Fibroblast of skin of left biceps (primary cell): ENCODE data around the gene TGFBR3L.
A peak's percentile ranks its signal among the peaks of the same experiment; 100 is the strongest.
"Not testable (repeated sequence)": the region's sequence is repeated elsewhere in the genome, so short reads cannot be mapped to it uniquely, and the experiment has no call there.

Experiments
- DNase-seq, 2 experiments: peaks; one replicate each; pipeline ENCODE4 v3.0.0-alpha.2; 2013; ENCODE audit warnings: low read depth in 2 of 2

Gene TGFBR3L

DNA sequence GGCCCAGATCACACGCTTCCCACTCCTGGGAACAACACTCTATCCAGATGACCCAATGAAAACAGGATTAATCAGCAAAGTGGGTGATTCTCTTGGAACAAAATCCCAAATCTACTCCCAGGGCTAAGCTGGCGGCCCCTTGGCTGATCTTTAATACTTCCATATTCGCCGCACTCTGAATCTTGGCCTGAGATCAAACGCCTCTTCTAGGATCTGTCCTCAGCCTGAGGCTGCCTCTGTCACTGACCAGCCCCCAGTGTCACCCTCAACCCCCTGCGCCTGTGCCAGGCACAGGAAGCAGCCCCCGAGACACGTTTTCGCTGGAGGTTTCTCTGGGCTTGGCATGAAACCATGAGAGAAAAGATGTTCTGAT lies 13.7 kb downstream of the TGFBR3L start:
- DNase-seq: no peak

GRCh38 chr19:7928741-7929701 lies 14.4 kb downstream of the TGFBR3L start:
- DNase-seq: peak; percentile 51 to 53

- not testable (repeated sequence) for DNase-seq
Measured at GRCh38 chr19:7930030-7930429, 15.4 kb downstream of the TGFBR3L start.

DNA sequence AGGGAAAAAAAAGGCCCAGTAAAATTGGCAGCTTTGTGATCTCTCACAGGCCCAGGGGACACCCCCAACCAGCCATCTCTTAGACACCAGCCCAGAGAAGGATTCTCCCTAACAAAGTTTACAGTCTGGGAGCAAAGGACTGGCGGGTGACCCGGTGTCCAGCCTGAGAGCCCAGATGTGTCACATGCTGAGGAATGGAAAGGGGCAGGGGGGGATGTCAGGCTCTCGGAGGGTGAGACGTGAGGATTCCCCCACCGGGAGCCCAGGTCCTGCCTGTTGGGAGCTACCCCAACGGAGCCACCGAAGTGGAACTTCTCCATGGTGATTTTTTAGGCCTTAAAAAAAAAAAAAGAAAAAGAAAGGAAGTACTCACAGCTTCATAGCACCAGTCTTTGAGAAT lies 16.1 kb downstream of the TGFBR3L start:
- no peak for DNase-seq

- no peak for DNase-seq
Measured at GRCh38 chr19:7931221-7932061, 16.8 kb downstream of the TGFBR3L start.

GRCh38 chr19:7932276-7932929 lies 17.8 kb downstream of the TGFBR3L start:
- no peak for DNase-seq

DNA sequence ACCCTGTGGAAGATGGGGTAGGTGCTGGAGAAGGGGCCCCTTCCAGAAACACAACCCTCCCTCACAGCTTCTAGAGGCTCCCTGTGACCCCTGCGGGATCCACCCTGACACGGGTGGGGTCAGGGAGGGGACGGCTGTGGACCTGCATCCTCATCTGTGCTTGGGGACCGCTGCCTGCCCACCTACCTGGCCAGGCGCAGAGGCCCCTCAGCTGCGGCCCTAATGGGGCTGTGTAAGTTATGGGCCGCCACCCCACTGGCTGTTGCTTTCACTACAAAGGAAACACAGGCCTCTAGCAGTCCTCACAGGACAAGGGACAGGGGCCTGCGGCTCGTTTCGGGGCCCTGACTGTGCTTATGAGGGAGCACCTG lies 18.3 kb downstream of the TGFBR3L start:
- DNase-seq: no peak

DNA sequence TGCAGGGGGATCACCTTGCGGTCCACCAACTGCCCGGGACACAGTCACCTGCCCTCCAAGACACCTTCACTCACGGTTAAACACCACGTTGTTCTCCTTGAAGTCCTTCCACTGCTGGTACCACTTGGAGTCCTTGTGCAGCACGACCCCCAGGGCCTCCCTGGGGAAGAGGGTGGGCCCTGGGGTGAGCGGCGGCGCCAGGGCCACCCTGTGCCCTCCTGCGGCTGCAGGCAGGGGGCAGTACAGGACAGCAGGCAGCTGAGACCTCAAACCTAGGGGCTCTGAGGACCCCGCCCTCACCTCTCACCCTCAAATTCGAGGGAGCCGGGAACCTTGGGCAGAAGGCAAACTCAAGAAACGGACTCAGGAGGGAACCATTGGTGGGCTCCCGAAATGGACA lies 18.8 kb downstream of the TGFBR3L start:
- DNase-seq: no peak

DNA sequence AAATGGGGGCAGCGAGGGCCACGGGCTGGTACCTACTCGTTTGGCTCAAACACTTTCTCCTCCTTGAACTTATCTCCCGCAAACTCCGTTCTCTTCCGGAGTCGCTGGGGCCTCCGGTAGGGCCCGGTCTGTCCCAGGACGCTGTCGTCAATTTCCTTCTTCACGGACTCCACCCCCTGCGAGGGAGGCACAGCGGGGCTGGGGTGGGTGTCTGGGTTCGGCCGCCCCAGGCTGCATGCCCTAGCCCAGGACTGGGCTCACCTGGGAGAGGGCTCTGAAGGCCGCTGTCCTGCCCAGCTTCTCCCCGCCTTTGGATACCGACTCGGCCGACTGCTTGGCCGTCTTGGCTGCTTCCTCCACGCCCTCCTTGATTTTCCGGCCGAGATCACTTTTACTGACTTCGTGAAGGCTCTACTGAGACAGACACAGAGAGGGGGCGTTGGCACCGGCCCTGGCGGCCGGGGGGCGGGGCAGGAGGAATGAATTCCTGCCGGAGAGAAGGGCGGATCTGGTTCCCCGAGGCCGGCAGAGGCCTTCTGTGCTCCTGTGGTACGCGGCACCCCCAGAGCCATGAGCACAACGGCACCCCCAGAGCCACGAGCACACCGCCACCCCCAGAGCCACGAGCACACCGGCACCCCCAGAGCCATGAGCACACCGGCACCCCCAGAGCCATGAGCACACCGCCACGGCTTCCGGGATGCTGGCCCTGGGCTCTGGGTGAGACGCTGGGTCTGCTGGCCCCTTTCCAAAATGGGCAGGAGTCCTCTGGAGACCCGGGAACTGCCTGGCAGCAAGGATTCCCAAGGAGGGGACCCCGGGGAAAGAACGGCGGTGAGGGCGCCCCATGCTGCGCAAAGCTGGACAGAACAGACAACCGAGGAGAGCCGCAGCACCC lies 19.4 kb downstream of the TGFBR3L start:
- DNase-seq: no peak

DNA sequence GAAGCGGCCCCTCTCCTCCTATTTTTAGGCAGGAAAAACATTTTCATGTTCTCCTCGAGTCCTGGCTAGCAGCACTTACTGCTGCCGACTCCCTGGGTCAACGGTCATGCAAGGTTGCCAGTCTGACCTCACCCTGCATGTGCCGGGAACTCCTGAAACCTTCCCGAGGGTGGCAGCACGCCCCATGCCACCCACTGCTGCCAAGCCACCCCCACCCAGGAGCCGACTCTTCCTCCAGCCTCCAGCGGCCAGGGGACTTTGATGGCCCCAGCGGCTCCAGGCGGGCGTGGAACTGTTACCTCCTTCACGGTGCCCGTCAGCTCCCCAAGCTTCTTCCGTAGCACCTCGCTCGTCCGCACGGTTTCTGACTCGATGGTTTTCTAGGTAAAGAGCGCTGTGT lies 20.1 kb downstream of the TGFBR3L start:
- no peak for DNase-seq

- no peak for DNase-seq
Measured at GRCh38 chr19:7940841-7941240, 26.2 kb downstream of the TGFBR3L start.

DNA sequence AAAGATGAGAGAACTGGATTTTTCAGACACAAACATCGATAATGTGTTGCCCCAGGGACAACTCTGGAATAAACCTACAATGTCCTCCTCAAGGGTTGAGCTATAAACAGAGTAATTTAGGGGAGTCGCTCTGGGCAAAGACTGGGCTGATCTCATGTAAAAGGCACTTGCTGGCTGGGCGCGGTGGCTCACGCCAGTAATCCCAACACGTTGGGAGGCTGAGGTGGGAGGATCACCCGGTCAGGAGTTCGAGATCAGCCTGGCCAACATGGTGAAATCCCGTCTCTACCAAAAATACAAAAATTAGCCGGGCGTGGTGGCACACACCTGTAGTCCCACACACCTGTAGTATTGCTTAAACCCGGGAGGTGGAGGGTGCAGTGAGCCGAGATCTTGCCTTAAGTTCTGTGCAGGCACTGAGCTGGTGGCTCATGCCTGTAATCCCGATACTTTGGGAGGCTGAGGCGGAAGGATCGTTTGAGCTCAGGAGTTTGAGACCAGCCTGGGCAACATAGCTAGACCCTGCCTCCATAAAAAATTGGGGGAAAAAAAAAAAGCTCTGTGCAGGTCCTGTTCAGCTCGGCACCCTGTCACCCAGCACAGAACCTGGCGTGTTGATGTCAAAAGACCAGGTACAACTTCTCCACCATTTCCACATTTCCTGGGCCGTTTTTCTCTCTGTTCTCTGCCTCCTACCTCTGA lies 27.4 kb downstream of the TGFBR3L start:
- DNase-seq: no peak

- DNase-seq: no peak
Measured at GRCh38 chr19:7942981-7943443, 28.4 kb downstream of the TGFBR3L start.

DNA sequence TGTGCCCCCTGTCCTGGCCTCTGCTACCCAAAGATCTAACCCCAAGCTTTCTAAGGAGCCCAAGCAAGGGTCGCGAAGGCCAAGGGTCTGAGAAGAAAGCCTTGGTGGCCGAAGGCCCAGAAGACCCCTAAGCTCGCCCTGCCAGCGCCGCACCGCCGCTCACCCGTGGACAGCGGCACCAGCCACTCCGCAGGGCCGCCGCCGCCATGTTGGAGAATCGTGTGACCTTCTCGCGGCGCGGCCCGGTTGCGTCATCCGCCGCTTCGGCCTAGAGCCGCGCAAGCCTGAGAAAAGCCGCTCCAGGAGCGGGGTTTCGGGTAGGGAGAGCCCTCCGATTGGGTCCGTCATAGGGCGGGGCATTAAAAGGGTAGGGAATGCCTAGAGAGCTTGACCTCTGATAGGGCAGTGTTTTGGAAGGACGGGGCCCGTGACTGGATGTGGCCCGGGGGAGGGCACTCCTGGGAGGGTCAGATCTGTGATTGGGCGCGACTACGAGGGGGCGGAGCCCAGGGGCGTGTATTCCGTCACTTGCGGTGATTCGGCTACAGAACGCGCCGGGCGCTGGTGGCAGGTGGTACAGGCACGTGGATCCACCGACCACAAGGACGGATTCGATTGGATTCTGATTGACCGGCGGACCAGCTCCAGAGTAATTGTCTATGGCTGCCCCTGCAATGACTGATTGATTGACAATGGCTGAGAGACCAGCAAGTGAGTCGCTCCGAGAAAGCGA lies 29.0 kb downstream of the TGFBR3L start, which contains the start of gene TIMM44:
Gene TIMM44 (minus strand): TSS at position 223 of the 733 bp plus-strand sequence. CDS start 15 bp downstream, at position 208.
- DNase-seq: peak; percentile 99

DNA sequence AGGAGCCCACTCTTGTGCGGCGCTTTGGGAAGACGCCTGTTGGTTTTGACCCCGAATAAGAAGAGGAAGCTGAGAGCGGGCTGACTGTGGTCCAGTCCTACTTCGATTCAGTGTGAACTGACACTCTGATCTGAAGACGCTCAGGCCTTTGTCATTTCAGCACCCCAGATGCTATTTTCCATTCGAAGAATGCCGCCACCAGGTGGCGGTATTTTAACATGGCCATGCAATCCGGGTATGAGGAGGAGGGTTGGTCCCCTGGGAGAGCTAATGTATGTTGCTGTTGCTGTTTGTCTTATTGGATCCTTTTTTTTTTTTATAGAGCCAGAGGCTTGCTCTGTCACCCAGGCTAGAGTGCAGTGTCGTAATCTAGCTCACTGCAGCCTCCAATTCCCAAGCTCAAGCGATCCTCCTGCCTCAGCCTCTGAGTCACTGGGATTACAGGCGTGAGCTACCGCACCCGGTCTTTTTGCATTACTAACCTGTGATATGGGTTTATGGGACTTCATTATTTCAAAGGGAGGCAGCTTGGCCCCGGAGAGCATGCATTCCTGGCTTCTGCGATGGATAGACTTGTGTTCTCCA lies 29.6 kb downstream of the TGFBR3L start:
- DNase-seq: peak; percentile 81 to 84

DNA sequence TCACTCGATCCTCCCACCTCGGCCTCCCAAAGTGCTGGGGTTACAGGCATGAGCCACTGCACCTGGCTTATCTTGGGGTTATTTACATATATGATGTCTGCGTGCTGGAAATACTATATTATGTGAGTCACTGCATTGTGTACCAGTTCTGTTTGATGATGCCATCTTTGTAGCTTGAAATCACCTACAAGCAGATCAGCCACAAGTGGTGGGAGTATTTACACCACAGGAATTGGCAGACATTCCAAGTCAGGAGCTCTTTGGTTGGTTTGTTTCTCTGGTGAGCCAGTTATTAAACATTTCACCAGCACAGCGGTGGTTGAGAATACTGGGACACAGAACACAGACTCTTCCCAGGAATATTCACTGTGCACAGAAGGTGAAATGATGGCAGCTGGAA lies 33.3 kb downstream of the TGFBR3L start:
- DNase-seq: no peak

- DNase-seq: no peak
Measured at GRCh38 chr19:7953060-7953459, 38.4 kb downstream of the TGFBR3L start.

DNA sequence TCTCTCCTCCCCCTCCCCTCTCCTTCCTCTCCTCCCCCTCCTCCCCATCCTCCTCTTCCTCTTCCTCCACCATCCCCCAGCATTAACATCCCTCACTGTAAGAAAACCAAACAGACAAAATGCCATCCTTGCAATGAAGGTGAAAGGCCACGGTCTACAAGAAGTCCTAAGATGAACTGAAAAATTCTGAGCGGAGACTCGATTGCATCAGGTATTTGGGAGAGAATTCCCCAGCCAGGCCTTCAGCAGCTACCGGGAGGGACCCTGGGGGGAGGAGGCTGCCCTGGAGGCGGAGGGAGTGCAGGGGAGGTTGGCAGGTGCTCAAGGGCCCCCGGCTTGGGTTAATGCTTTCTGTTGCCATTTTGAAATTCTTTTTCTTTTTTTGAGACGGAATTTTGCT lies 38.9 kb downstream of the TGFBR3L start:
- DNase-seq: no peak

DNA sequence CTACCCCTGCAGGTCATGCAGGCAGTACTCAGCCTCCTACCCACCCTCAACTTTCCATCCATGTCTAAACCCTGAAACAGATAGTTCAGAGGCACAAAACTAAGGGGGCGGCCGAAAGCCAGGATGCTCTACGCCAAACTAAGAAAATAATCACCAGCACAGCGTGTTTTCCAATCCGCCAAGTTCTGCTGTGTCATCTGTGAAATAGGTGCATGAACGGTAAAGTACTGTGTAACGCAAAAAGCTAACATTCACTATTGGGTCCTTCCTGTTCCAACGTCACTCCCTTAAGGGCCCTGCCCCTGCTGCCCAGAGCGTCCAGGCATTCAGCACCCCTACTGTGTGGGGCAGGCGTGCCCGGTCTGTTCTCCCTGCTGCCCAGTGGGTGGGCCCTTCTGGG lies 41.1 kb downstream of the TGFBR3L start:
- no peak for DNase-seq
